Hematopoietic multipotent progenitor cell treated with erythropoietin and hydrocortisone succinate and interleukin-3 and kit ligand, for 8 days (in vitro differentiated cells): ENCODE data around the gene SLC6A8.
A peak's percentile ranks its signal among the peaks of the same experiment; 100 is the strongest.
"Not testable (repeated sequence)": the region's sequence is repeated elsewhere in the genome, so short reads cannot be mapped to it uniquely, and the experiment has no call there.

Experiments
- DNase-seq: peaks from one replicate; pipeline ENCODE4 v3.0.0-alpha.2; 2015

Gene SLC6A8

GRCh38 chrX:153709726-153710674 lies 22.3 kb downstream of the SLC6A8 start:
- DNase-seq, result no peak

GRCh38 chrX:153714256-153714655 lies 26.5 kb downstream of the SLC6A8 start:
- no peak for DNase-seq

- no peak for DNase-seq
Measured at GRCh38 chrX:153717445-153717844, 29.7 kb downstream of the SLC6A8 start.

GRCh38 chrX:153719238-153719637 lies 31.5 kb downstream of the SLC6A8 start:
- no peak for DNase-seq

GRCh38 chrX:153719701-153720100 lies 32.0 kb downstream of the SLC6A8 start:
- DNase-seq, result no peak

GRCh38 chrX:153722704-153723350 lies 35.1 kb downstream of the SLC6A8 start:
- peak; percentile 5 for DNase-seq

- DNase-seq, result peak; percentile 54
Measured at GRCh38 chrX:153723351-153724251, 35.9 kb downstream of the SLC6A8 start.

- peak; percentile 85 for DNase-seq
Measured at GRCh38 chrX:153724252-153725038, 36.7 kb downstream of the SLC6A8 start, which contains the start of the genes ABCD1 and BCAP31. Gene ABCD1, plus strand, starts transcription at chrX:153724856. Its CDS starts 411 bp downstream, at chrX:153725267. Gene BCAP31, minus strand, starts transcription at chrX:153724387. Its CDS starts 1,143 bp downstream, at chrX:153723244.

GRCh38 chrX:153725039-153725831 lies 37.5 kb downstream of the SLC6A8 start:
- no peak for DNase-seq

GRCh38 chrX:153725832-153726285 lies 38.1 kb downstream of the SLC6A8 start:
- no peak for DNase-seq

- DNase-seq, result peak; percentile 47
Measured at GRCh38 chrX:153726286-153727122, 38.8 kb downstream of the SLC6A8 start.

- no peak for DNase-seq
Measured at GRCh38 chrX:153727123-153727931, 39.6 kb downstream of the SLC6A8 start.

GRCh38 chrX:153728095-153728494 lies 40.4 kb downstream of the SLC6A8 start:
- no peak for DNase-seq

GRCh38 chrX:153728951-153729631 lies 41.4 kb downstream of the SLC6A8 start:
- no peak for DNase-seq

GRCh38 chrX:153730115-153730514 lies 42.4 kb downstream of the SLC6A8 start:
- DNase-seq, result not testable (repeated sequence)

GRCh38 chrX:153731117-153731844 lies 43.6 kb downstream of the SLC6A8 start:
- no peak for DNase-seq

GRCh38 chrX:153731845-153732215 lies 44.1 kb downstream of the SLC6A8 start:
- DNase-seq, result no peak

GRCh38 chrX:153732401-153732800 lies 44.7 kb downstream of the SLC6A8 start:
- DNase-seq, result no peak
